ENCODE measurements around the gene KLHDC8A. TPM values are rescaled to one million over a fixed set of nuclear protein-coding genes. Genes with fewer than 3 reads are reported as not detected.

KLHDC8A gene
- total and polyA plus RNA-seq, 9 of the 15 experiments (the other 6 are each of a cell fraction or from before 2014, with no cell fraction given), result 0.01 to 0.54 (median 0.04) TPM; not detected in 6

- peaks cover 30 to 49% of the 10 kb centered on the region in 2 experiments for H3K27me3 ChIP-seq (ENCODE audit: control insufficient read depth in 2 of 2, insufficient read depth in 2 of 2, low read length in 2 of 2)
- in situ Hi-C loops (cut with MboI) (no loop called here), intact Hi-C loops (cut with micrococcal nuclease) (no loop called here)
- no peak overlapping the region for H3K4me2 ChIP-seq (ENCODE audit: insufficient read depth, low read length)
- CTCF ChIA-PET (ENCODE audit: low intra/inter-chr PET ratio), result no interaction called here
- H3K9me1 ChIP-seq (ENCODE audit: control insufficient read depth, insufficient read depth, low read length), result no peaks in the 10 kb centered on the region
- no peaks in the 10 kb centered on the region for H3K9me3 ChIP-seq (replicated peaks; ENCODE audit: control insufficient read depth, insufficient read depth, low read depth, low read length)
- WGBS (ENCODE audit: insufficient coverage, low coverage, missing lambda C conversion rate), result 0% methylated on average over 2 of the region's 2 CpGs
- H3K36me3 ChIP-seq (ENCODE audit: control insufficient read depth, insufficient read depth, low read length), result no peaks in the 10 kb centered on the region
- no peak overlapping the region for H3K4me3 ChIP-seq
- no TSS peak for BruUV-seq (replicated peaks)
- H3K27ac ChIP-seq (ENCODE audit: extremely low read depth, low read depth, low read length), result no peak overlapping the region
- FAIRE-seq (no peak), ATAC-seq (no peak), DNase-seq (ENCODE audit: extremely low read depth in 1 of 4, low spot score in 3 of 4) (no peak)
- no peaks in the 10 kb centered on the region for H3K79me2 ChIP-seq (ENCODE audit: control insufficient read depth, insufficient read depth, low read length)
- H3K9ac ChIP-seq (ENCODE audit: insufficient read depth in 1 of 2, low read depth in 2 of 2, low read length in 2 of 2), result no peak overlapping the region
- POLR2A ChIA-PET, result interaction anchor here (0.6 to 1.1 kb wide), 4 partner anchors 8 to 1549 kb away, joined by 3 to 5 read pairs (median 4); partner anchors contain the start of gene IL20
- no peak overlapping the region for H2AFZ ChIP-seq (ENCODE audit: low read depth, low read length)
- H4K20me1 ChIP-seq (replicated peaks; ENCODE audit: control insufficient read depth, insufficient read depth, low read length), result no peaks in the 10 kb centered on the region; the same call in 1 of the 2 replicates
- H3K4me1 ChIP-seq (replicated peaks in 1 of 2; ENCODE audit: control insufficient read depth in 2 of 2, insufficient read depth in 2 of 2, low read length in 2 of 2), result peaks cover 3 to 6% of the 10 kb centered on the region in 2 experiments; a peak in 3 of 5 replicates
- TF ChIP-seq TEAD1 (CRISPR knock-in tag; IDR thresholded peaks at IDR 0.05) (no peak), IFI16 (CRISPR knock-in tag; IDR thresholded peaks at IDR 0.05) (no peak), ZNF778 (CRISPR knock-in tag; IDR thresholded peaks at IDR 0.05) (no peak), SNRNP70 (optimal IDR thresholded peaks at IDR 0.05; ENCODE audit: low read depth, low read length) (no peak), HNRNPL (IDR thresholded peaks at IDR 0.05; ENCODE audit: low read depth, low read length) (no peak), PKNOX1 (IDR thresholded peaks at IDR 0.05) (no peak), CHD2 (IDR thresholded peaks at IDR 0.05; ENCODE audit: low read depth, low read length) (no peak), GABPB2 (CRISPR knock-in tag; conservative IDR thresholded peaks at IDR 0.05) (no peak), RAD21 (CRISPR knock-in tag; conservative IDR thresholded peaks at IDR 0.05 in 1 of 2, IDR thresholded peaks at IDR 0.05 in 1 of 2) (no peak), NKRF (IDR thresholded peaks at IDR 0.05; ENCODE audit: borderline replicate concordance) (no peak), ZNF609 (CRISPR knock-in tag; IDR thresholded peaks at IDR 0.05; ENCODE audit: borderline replicate concordance) (no peak), ZNF217 (CRISPR knock-in tag; IDR thresholded peaks at IDR 0.05) (no peak), ZNF280B (CRISPR knock-in tag; IDR thresholded peaks at IDR 0.05) (no peak)
Observed at GRCh38 chr1:205316161-205316566, 40.6 kb downstream of the KLHDC8A start.
